ENCODE results near the gene MAN1A2. TPM values are rescaled to one million over a fixed set of nuclear protein-coding genes. Genes with fewer than 3 reads are reported as not detected.

Gene MAN1A2
- total and polyA plus RNA-seq, 9 of the 15 experiments (the other 6 are each of a cell fraction or from before 2014, with no cell fraction given): 4.2 to 38.4 (median 18.7) TPM

- TF ChIP-seq ETS1 (conservative IDR thresholded peaks at IDR 0.05; ENCODE audit: control insufficient read depth, low read depth, low read length) (no peak), PHTF2 (CRISPR knock-in tag; IDR thresholded peaks at IDR 0.05) (no peak), HDAC3 (IDR thresholded peaks at IDR 0.05; ENCODE audit: borderline replicate concordance, partially characterized antibody) (no peak), BRF2 (IDR thresholded peaks at IDR 0.05; ENCODE audit: borderline replicate concordance, insufficient read depth, insufficient read length) (no peak), PHF8 (IDR thresholded peaks at IDR 0.05; ENCODE audit: borderline replicate concordance, low read length) (no peak; the same call in 1 of the 2 replicates), HNRNPLL (IDR thresholded peaks at IDR 0.05; ENCODE audit: low read depth, low read length, poor library complexity, severe bottlenecking) (no peak), ATF1 (CRISPR knock-in tag; IDR thresholded peaks at IDR 0.05) (no peak), ATF1 (tag; IDR thresholded peaks at IDR 0.05) (0 out of 2 replicates have a peak, but pooled peaks have one; percentile 14), MYC (IDR thresholded peaks at IDR 0.05; ENCODE audit: low read depth, low read length) (0 out of 2 replicates have a peak, but pooled peaks have one; percentile 28), MYC (CRISPR knock-in tag; IDR thresholded peaks at IDR 0.05; ENCODE audit: borderline replicate concordance, low read depth) (no peak), CHD2 (IDR thresholded peaks at IDR 0.05; ENCODE audit: low read depth, low read length) (no peak), MAFG (tag; conservative IDR thresholded peaks at IDR 0.05) (peak; percentile 41; the same call in 1 of the 2 replicates), ZNF57 (CRISPR knock-in tag; IDR thresholded peaks at IDR 0.05) (peak; percentile 17; the same call in 1 of the 2 replicates), SETDB1 (IDR thresholded peaks at IDR 0.05; ENCODE audit: low read length) (no peak), RB1 (IDR thresholded peaks at IDR 0.05; ENCODE audit: low read depth) (no peak), ZNF639 (CRISPR knock-in tag; conservative IDR thresholded peaks at IDR 0.05 in 1 of 2, IDR thresholded peaks at IDR 0.05 in 1 of 2) (peak in 1 of 2 experiments; percentile 74; a peak in 2 of 4 replicates), ZNF830 (CRISPR knock-in tag; IDR thresholded peaks at IDR 0.05) (0 out of 2 replicates have a peak, but pooled peaks have one; percentile 33), THRA (IDR thresholded peaks at IDR 0.05) (no peak), PATZ1 (CRISPR knock-in tag; IDR thresholded peaks at IDR 0.05; ENCODE audit: borderline replicate concordance) (no peak), ZNF431 (CRISPR knock-in tag; IDR thresholded peaks at IDR 0.05) (no peak), ERF (CRISPR knock-in tag; IDR thresholded peaks at IDR 0.05) (peak; percentile 48; the same call in 1 of the 2 replicates)
Observed at GRCh38 chr1:117363571-117364048, 3.6 kb upstream of the MAN1A2 start (continued).

Measured in K562 (cell line).